ENCODE measurements around the gene FBXW9. TPM values are rescaled to one million over a fixed set of nuclear protein-coding genes. Genes with fewer than 3 reads are reported as not detected.

Gene FBXW9
- total and polyA plus RNA-seq, 2 of the 8 experiments (the other 6 are each of a cell fraction or from before 2014, with no cell fraction given) = 10.8 to 30.1 TPM

- H4K91ac ChIP-seq (replicated peaks; ENCODE audit: insufficient read length, low read length) = no peak overlapping the region
- CTCF ChIA-PET (ENCODE audit: partially characterized antibody) = interaction anchor here (1.9 kb wide), 1 partner anchor 18 kb away, joined by 4 read pairs; no protein-coding TSS in a partner anchor
- peaks cover 7% of the 10 kb centered on the region; the same call in 1 of the 2 replicates for H3K23me2 ChIP-seq (ENCODE audit: low read depth, low read length)
Observed at GRCh38 chr19:12692960-12693359, 3.5 kb downstream of the FBXW9 start.

More at GRCh38 chr19:12692960-12693359, 3.5 kb downstream of the FBXW9 start:
- WGBS, 2 experiments (ENCODE audit: extremely low coverage in 1 of 2, insufficient coverage in 1 of 2, insufficient read length in 1 of 2, insufficient replicate concordance in 2 of 2, low coverage in 1 of 2, low lambda C conversion rate in 2 of 2, missing lambda C conversion rate in 1 of 2) = 88% methylated on average over 5 of the region's 5 CpGs; no CpG with 5 or more reads in 1 of the 2 experiments
- POLR2A ChIA-PET (ENCODE audit: partially characterized antibody) = interaction anchor here (1.4 to 9.2 kb wide), 2 partner anchors 14 to 44 kb away, joined by 4 to 93 read pairs; partner anchors contain the start of genes DHPS and GET3
- H3K4ac ChIP-seq (replicated peaks; ENCODE audit: insufficient read length, low read depth, low read length) = no peak overlapping the region
- no peaks in the 10 kb centered on the region for H3K27me3 ChIP-seq (replicated peaks in 1 of 4; ENCODE audit: control insufficient read depth in 3 of 4, extremely low read depth in 1 of 4, insufficient read depth in 3 of 4, low read length in 3 of 4)
- TF ChIP-seq JUN (IDR thresholded peaks at IDR 0.05; ENCODE audit: low read depth, low read length) (no peak), TAF1 (IDR thresholded peaks at IDR 0.05; ENCODE audit: low read depth, low read length) (no peak), ATF3 (IDR thresholded peaks at IDR 0.05; ENCODE audit: insufficient read depth, low read depth, low read length) (no peak), CBX8 (IDR thresholded peaks at IDR 0.05; ENCODE audit: borderline replicate concordance, low read depth, low read length) (no peak), RXRA (IDR thresholded peaks at IDR 0.05; ENCODE audit: insufficient read depth, low read depth, low read length) (no peak), ASH2L (IDR thresholded peaks at IDR 0.05; ENCODE audit: low read length) (no peak), TCF12 (IDR thresholded peaks at IDR 0.05; ENCODE audit: low read depth, low read length) (no peak)
- TF ChIP-seq, protein P1, sequence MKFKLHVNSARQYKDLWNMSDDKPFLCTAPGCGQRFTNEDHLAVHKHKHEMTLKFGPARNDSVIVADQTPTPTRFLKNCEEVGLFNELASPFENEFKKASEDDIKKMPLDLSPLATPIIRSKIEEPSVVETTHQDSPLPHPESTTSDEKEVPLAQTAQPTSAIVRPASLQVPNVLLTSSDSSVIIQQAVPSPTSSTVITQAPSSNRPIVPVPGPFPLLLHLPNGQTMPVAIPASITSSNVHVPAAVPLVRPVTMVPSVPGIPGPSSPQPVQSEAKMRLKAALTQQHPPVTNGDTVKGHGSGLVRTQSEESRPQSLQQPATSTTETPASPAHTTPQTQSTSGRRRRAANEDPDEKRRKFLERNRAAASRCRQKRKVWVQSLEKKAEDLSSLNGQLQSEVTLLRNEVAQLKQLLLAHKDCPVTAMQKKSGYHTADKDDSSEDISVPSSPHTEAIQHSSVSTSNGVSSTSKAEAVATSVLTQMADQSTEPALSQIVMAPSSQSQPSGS (IDR thresholded peaks at IDR 0.05; ENCODE audit: low read length) = no peak
- H2AFZ ChIP-seq (ENCODE audit: low read length) = no peak overlapping the region
- no peaks in the 10 kb centered on the region for H3K79me2 ChIP-seq (ENCODE audit: control insufficient read depth in 1 of 2, insufficient read depth in 2 of 2, low read length in 2 of 2)
- H2BK120ac ChIP-seq (replicated peaks; ENCODE audit: low read depth, low read length) = no peak overlapping the region
- no peak overlapping the region for H3K9ac ChIP-seq (replicated peaks in 1 of 4; ENCODE audit: extremely low read depth in 1 of 4, low read depth in 3 of 4, low read length in 3 of 4)
- H3K36me3 ChIP-seq (ENCODE audit: control insufficient read depth in 2 of 4, insufficient read depth in 4 of 4, low read length in 3 of 4) = no peaks in the 10 kb centered on the region
- no peaks in the 10 kb centered on the region for H3K9me3 ChIP-seq (ENCODE audit: insufficient read depth in 2 of 2, low read depth in 1 of 2, low read length in 1 of 2)
- FAIRE-seq (no peak), DNase-seq (ENCODE audit: low read depth in 1 of 2, low spot score in 2 of 2) (no peak)
- H3K18ac ChIP-seq (ENCODE audit: extremely low read depth, low read length) = no peak overlapping the region
- no peak overlapping the region for H3K56ac ChIP-seq (replicated peaks; ENCODE audit: insufficient read length, low read depth, low read length)
- no peak overlapping the region for H2BK15ac ChIP-seq (ENCODE audit: low read length)
- H2BK12ac ChIP-seq (ENCODE audit: low read depth, low read length) = no peak overlapping the region
- peaks cover 0 to 4% (median 3%) of the 10 kb centered on the region in 4 experiments; a peak in 2 of 7 replicates for H3K4me1 ChIP-seq (replicated peaks in 1 of 4; ENCODE audit: control insufficient read depth in 3 of 4, insufficient read depth in 4 of 4, low read length in 3 of 4)
- no peak overlapping the region for H3K4me3 ChIP-seq (ENCODE audit: extremely low read depth in 1 of 4, insufficient read depth in 2 of 4, low read depth in 3 of 4, low read length in 4 of 4)
- no peak overlapping the region for H3K4me2 ChIP-seq (ENCODE audit: insufficient read depth in 1 of 2, low read depth in 2 of 2, low read length in 2 of 2)
- no peak overlapping the region for H2BK5ac ChIP-seq (ENCODE audit: low read depth, low read length)
- no peak overlapping the region for H2AK5ac ChIP-seq (ENCODE audit: low read depth, low read length)
- no peak overlapping the region for H3K27ac ChIP-seq (ENCODE audit: low read depth, low read length)
- no peak overlapping the region for H4K5ac ChIP-seq (ENCODE audit: insufficient read length, low read depth, low read length)
- no peaks in the 10 kb centered on the region for H3K79me1 ChIP-seq (ENCODE audit: low read depth, low read length)
- H3K14ac ChIP-seq (ENCODE audit: insufficient read length) = no peak overlapping the region
- no peak overlapping the region for H2BK20ac ChIP-seq (ENCODE audit: low read length)
- H4K20me1 ChIP-seq (replicated peaks in 1 of 2; ENCODE audit: control insufficient read depth in 1 of 2, insufficient read depth in 2 of 2, low read length in 2 of 2) = peaks cover 0 to 9% of the 10 kb centered on the region in 2 experiments
- H4K8ac ChIP-seq (ENCODE audit: extremely low read depth, insufficient read depth, low read length) = no peak overlapping the region
- H3K23ac ChIP-seq (ENCODE audit: insufficient read length) = no peak overlapping the region

Data from H1 (cell line).